Measurements from ENCODE around the gene GJB3. TPM values are rescaled to one million over a fixed set of nuclear protein-coding genes. Genes with fewer than 3 reads are reported as not detected.

Gene GJB3
- total RNA-seq, 4 donors from 2014 or later = not detected

- ATAC-seq (ENCODE audit: low FRiP score) (no peak), DNase-seq (ENCODE audit: low spot score) (no peak)
- TF ChIP-seq CTCF (IDR thresholded peaks at IDR 0.05) = no peak
Observed at GRCh38 chr1:34744851-34745250, 36.2 kb upstream of the GJB3 start.

- no peak for ATAC-seq (ENCODE audit: low FRiP score)
- TF ChIP-seq CTCF (IDR thresholded peaks at IDR 0.05) = no peak
- no peak for DNase-seq (ENCODE audit: low spot score)
Observed at GRCh38 chr1:34745666-34746065, 35.3 kb upstream of the GJB3 start.

- DNase-seq (ENCODE audit: low spot score) (no peak), ATAC-seq (ENCODE audit: low FRiP score) (no peak)
- TF ChIP-seq CTCF (IDR thresholded peaks at IDR 0.05) = no peak
Observed at GRCh38 chr1:34746101-34746500, 34.9 kb upstream of the GJB3 start.

- ATAC-seq (ENCODE audit: low FRiP score) (no peak), DNase-seq (ENCODE audit: low spot score) (no peak)
- TF ChIP-seq CTCF (IDR thresholded peaks at IDR 0.05) = no peak
Observed at GRCh38 chr1:34746785-34747637, 34.0 kb upstream of the GJB3 start.

GRCh38 chr1:34747638-34747941 lies 33.4 kb upstream of the GJB3 start:
- DNase-seq (ENCODE audit: low spot score) = no peak
- ATAC-seq (ENCODE audit: low FRiP score) = no peak
- no peak for TF ChIP-seq CTCF (IDR thresholded peaks at IDR 0.05)

GRCh38 chr1:34749992-34750391 lies 31.0 kb upstream of the GJB3 start:
- TF ChIP-seq CTCF (IDR thresholded peaks at IDR 0.05) = no peak
- DNase-seq (ENCODE audit: low spot score) = no peak
- ATAC-seq (ENCODE audit: low FRiP score) = no peak

GRCh38 chr1:34750610-34751009 lies 30.4 kb upstream of the GJB3 start:
- DNase-seq (ENCODE audit: low spot score) (no peak), ATAC-seq (ENCODE audit: low FRiP score) (no peak)
- no peak for TF ChIP-seq CTCF (IDR thresholded peaks at IDR 0.05)
